IMR-90 (cell line): Measurements from ENCODE around the gene GRIPAP1. TPM values are rescaled to one million over a fixed set of nuclear protein-coding genes. Genes with fewer than 3 reads are reported as not detected.

ENCODE experiments used
- ATAC-seq: fragments of 200-7000 bp; cut with Tn5 transposase; 2 replicates; pipeline ENCODE4 v1.9.1; 2020; ENCODE audit warnings: low read depth, mild to moderate bottlenecking, moderate library complexity
- BruUV-seq: library from RNA; stranded (reverse); fragments of 400-500 nt; replicated peaks from 2 replicates; lab custom pipeline; 2021; lab: Mats Ljungman, UMichigan
- CTCF ChIA-PET: fragments of 300-600 bp; formaldehyde crosslinking; extraction: SDS; loops from one replicate; lab custom pipeline; 2021; ENCODE audit warnings: antibody characterized with exemption; lab: Yijun Ruan, JAX
- POLR2A ChIA-PET: fragments of 300-600 bp; sonication (Branson Sonifier 250); formaldehyde crosslinking; loops from one replicate; lab custom pipeline; 2022; ENCODE audit warnings: antibody characterized with exemption; ENCODE audit not compliant: unreplicated experiment; lab: Charles Lee
- DNase-seq: peaks from one replicate; pipeline ENCODE4 v3.0.0; 2013
- H2AFZ ChIP-seq: replicated peaks from 2 replicates; pipeline ENCODE3; 2013; ENCODE audit warnings: low read length, mild to moderate bottlenecking; ENCODE audit not compliant: poor library complexity
- H2AK5ac ChIP-seq: 2 replicates; pipeline ENCODE4 v1.6.1; 2013; ENCODE audit warnings: low read depth, low read length, inconsistent platforms
- H2AK9ac ChIP-seq: replicated peaks from 2 replicates; pipeline ENCODE3; 2013; ENCODE audit warnings: mild to moderate bottlenecking, low read depth, low read length, moderate library complexity; ENCODE audit not compliant: poor library complexity
- H2BK120ac ChIP-seq: 2 replicates; pipeline ENCODE4 v1.6.1; 2013; ENCODE audit warnings: low read depth, low read length, inconsistent platforms
- H2BK15ac ChIP-seq: 3 replicates; pipeline ENCODE4 v1.6.1; 2013; ENCODE audit warnings: low read depth, low read length, inconsistent platforms
- H2BK20ac ChIP-seq: 2 replicates; pipeline ENCODE4 v1.6.1; 2013; ENCODE audit warnings: low read depth, mild to moderate bottlenecking, inconsistent platforms, low read length, moderate library complexity
- H2BK5ac ChIP-seq: 2 replicates; pipeline ENCODE4 v1.6.1; 2013; ENCODE audit warnings: mild to moderate bottlenecking, low read depth, low read length, inconsistent platforms; ENCODE audit not compliant: poor library complexity, severe bottlenecking
- H3K14ac ChIP-seq: replicated peaks from 2 replicates; pipeline ENCODE4 v1.6.1; 2013; ENCODE audit warnings: low read depth, low read length, inconsistent platforms
- H3K18ac ChIP-seq: 2 replicates; pipeline ENCODE4 v1.6.1; 2013; ENCODE audit warnings: low read depth, low read length, control low read depth
- H3K23ac ChIP-seq: 2 replicates; pipeline ENCODE4 v1.6.1; 2013; ENCODE audit warnings: low read depth, low read length, inconsistent platforms
- H3K27ac ChIP-seq: 2 replicates; pipeline ENCODE4 v1.5.1; 2013; ENCODE audit warnings: mild to moderate bottlenecking, control low read depth, low read length; ENCODE audit not compliant: insufficient read depth
- H3K27me3 ChIP-seq: 2 replicates; pipeline ENCODE4 v1.6.1; 2013; ENCODE audit warnings: low read length; ENCODE audit not compliant: control insufficient read depth, insufficient read depth
- H3K36me3 ChIP-seq: 2 replicates; pipeline ENCODE4 v1.6.1; 2013; ENCODE audit warnings: low read length, mixed read lengths; ENCODE audit not compliant: control insufficient read depth, insufficient read depth
- H3K4ac ChIP-seq: 2 replicates; pipeline ENCODE4 v1.6.1; 2013; ENCODE audit warnings: low read depth, low read length, inconsistent platforms
- H3K4me1 ChIP-seq: 2 replicates; pipeline ENCODE4 v1.6.1; 2013; ENCODE audit warnings: low read length, mixed read lengths; ENCODE audit not compliant: control insufficient read depth, insufficient read depth
- H3K4me2 ChIP-seq: 2 replicates; pipeline ENCODE4 v1.6.1; 2013; ENCODE audit warnings: low read depth, mild to moderate bottlenecking, control low read depth, low read length, moderate library complexity
- H3K4me3 ChIP-seq: 2 replicates; pipeline ENCODE4 v1.5.1; 2013; ENCODE audit warnings: low read depth, mild to moderate bottlenecking, control low read depth, low read length, moderate library complexity; ENCODE audit not compliant: insufficient read depth
- H3K56ac ChIP-seq: 2 replicates; pipeline ENCODE4 v1.6.1; 2013; ENCODE audit warnings: low read length, inconsistent platforms; ENCODE audit not compliant: insufficient read depth; ENCODE audit errors: extremely low read depth
- H3K79me1 ChIP-seq, 2 experiments: 2 replicates each; pipeline ENCODE4 v1.6.1; 2013; ENCODE audit warnings: low read length in 2 of 2, inconsistent platforms in 1 of 2, low read depth in 1 of 2
- H3K9ac ChIP-seq: 2 replicates; pipeline ENCODE4 v1.6.1; 2013; ENCODE audit warnings: low read depth, low read length, control low read depth
- H3K9me1 ChIP-seq: 2 replicates; pipeline ENCODE4 v1.6.1; 2013; ENCODE audit warnings: low read length, inconsistent platforms; ENCODE audit not compliant: insufficient read depth
- H3K9me3 ChIP-seq: 2 replicates; pipeline ENCODE4 v1.6.1; 2013; ENCODE audit warnings: low read length; ENCODE audit not compliant: control insufficient read depth, insufficient read depth
- H4K20me1 ChIP-seq: 2 replicates; pipeline ENCODE4 v1.6.1; 2013; ENCODE audit warnings: low read length, inconsistent platforms; ENCODE audit not compliant: insufficient read depth
- H4K5ac ChIP-seq: 2 replicates; pipeline ENCODE4 v1.6.1; 2013; ENCODE audit warnings: mild to moderate bottlenecking, low read depth, low read length, control low read depth
- H4K8ac ChIP-seq, 2 experiments: 2 replicates each; pipeline ENCODE4 v1.6.1; 2013; ENCODE audit warnings: low read depth in 2 of 2, low read length in 2 of 2, control low read depth in 1 of 2, inconsistent platforms in 1 of 2
- H4K91ac ChIP-seq: 2 replicates; pipeline ENCODE4 v1.6.1; 2013; ENCODE audit warnings: low read depth, low read length, inconsistent platforms; ENCODE audit not compliant: insufficient read depth
- BHLHE40 ChIP-seq: fragments of 150-350 bp; IDR thresholded peaks from 2 replicates; pipeline ENCODE4 v1.6.1; 2016; ENCODE audit warnings: mild to moderate bottlenecking, low read depth, low read length
- CHD1 ChIP-seq: IDR thresholded peaks from 2 replicates; pipeline ENCODE4 v1.6.1; 2012; ENCODE audit warnings: low read depth, low read length, improper control_type of control experiment
- CTCF ChIP-seq: conservative IDR thresholded peaks from 2 replicates; pipeline ENCODE4 v1.5.1; 2012; ENCODE audit warnings: mild to moderate bottlenecking, low read depth, low read length, improper control_type of control experiment
- FOS ChIP-seq: fragments of 150-350 bp; IDR thresholded peaks from 2 replicates; pipeline ENCODE4 v1.6.1; 2016; ENCODE audit warnings: low read depth, low read length
- MAFK ChIP-seq: IDR thresholded peaks from 2 replicates; pipeline ENCODE4 v1.6.1; 2012; ENCODE audit warnings: low read depth, low read length, improper control_type of control experiment
- MAZ ChIP-seq: IDR thresholded peaks from 2 replicates; pipeline ENCODE4 v1.6.1; 2012; ENCODE audit warnings: low read depth, mild to moderate bottlenecking, low read length, improper control_type of control experiment, moderate library complexity, borderline replicate concordance
- MXI1 ChIP-seq: IDR thresholded peaks from 2 replicates; pipeline ENCODE4 v1.6.1; 2012; ENCODE audit warnings: low read depth, mild to moderate bottlenecking, low read length, moderate library complexity, borderline replicate concordance
- NFE2L2 ChIP-seq: fragments of 150-350 bp; IDR thresholded peaks from 2 replicates; pipeline ENCODE4 v1.6.1; 2016; ENCODE audit warnings: low read depth, mild to moderate bottlenecking, low read length
- POLR2A ChIP-seq: IDR thresholded peaks from 2 replicates; pipeline ENCODE4 v1.6.1; 2012; ENCODE audit warnings: mild to moderate bottlenecking, low read depth, low read length
- RCOR1 ChIP-seq: IDR thresholded peaks from 2 replicates; pipeline ENCODE4 v1.6.1; 2012; ENCODE audit warnings: mild to moderate bottlenecking, low read length, improper control_type of control experiment; ENCODE audit not compliant: insufficient replicate concordance
- RFX5 ChIP-seq: IDR thresholded peaks from 2 replicates; pipeline ENCODE4 v1.8.0; 2012; ENCODE audit warnings: low read depth, mild to moderate bottlenecking, low read length, moderate library complexity
- SMC3 ChIP-seq: fragments of 150-350 bp; IDR thresholded peaks from 2 replicates; pipeline ENCODE4 v1.6.1; 2016; ENCODE audit warnings: low read depth, mild to moderate bottlenecking, antibody characterized with exemption, low read length, moderate library complexity
- WGBS, 2 experiments: methylation state at CpG; one replicate each; pipeline versions ENCODE4 v1.1.5 to v1.1.7; 2013; ENCODE audit warnings: missing lambda C conversion rate in 2 of 2; ENCODE audit not compliant: insufficient read length in 1 of 2; ENCODE audit errors: extremely low coverage in 2 of 2; 5-methylcytosine and 5-hydroxymethylcytosine counted together
- dilution Hi-C: fragments of 300-500 bp; cut with HindIII; formaldehyde crosslinking; loops from one replicate; pipeline ENCODE4 v1.14.3; 2018; ENCODE audit warnings: low sequenced_read_pairs; ENCODE audit not compliant: unreplicated experiment
- in situ Hi-C: fragments of 300-500 bp; cut with MboI; formaldehyde crosslinking; loops from 3 replicates; pipeline ENCODE4 v1.14.3; 2019; ENCODE audit warnings: low sequenced_read_pairs, inconsistent platforms, mixed read lengths
- intact Hi-C: fragments of 100-400 bp; cut with micrococcal nuclease; formaldehyde crosslinking; loops from 2 replicates; pipeline ENCODE4 v1.10.0; 2022
- polyA plus RNA-seq, 3 experiments: library from polyadenylated mRNA; depleted of rRNA; stranded (reverse); fragments of >200 nt; gene quantifications; 2 replicates each; pipeline ENCODE4 v1.2.3, GENCODE V29; 2012; ENCODE audit warnings: low replicate concordance in 1 of 3
- total RNA-seq: library from RNA; depleted of rRNA; stranded (reverse); fragments of >200 nt; gene quantifications from 2 replicates; pipeline ENCODE4 v1.2.3, GENCODE V29; 2012

The GRIPAP1 gene
- total and polyA plus RNA-seq, 2 of the 4 experiments (the other 2 are of a cell fraction): 17.9 to 25.0 TPM

GRCh38 chrX:49029876-49030275 is 27.8 kb upstream of the GRIPAP1 start:
- H3K4ac ChIP-seq: no peak overlapping the region
- H4K91ac ChIP-seq: no peak overlapping the region
- in situ Hi-C loops: no loop called here
- no peak overlapping the region for H2BK5ac ChIP-seq
- H3K27me3 ChIP-seq: no peaks in the 10 kb centered on the region
- dilution Hi-C loops: no loop called here
- ChIA-PET CTCF (no interaction called here), POLR2A (no interaction called here)
- no peak for ATAC-seq
- no peak overlapping the region for H3K23ac ChIP-seq
- no peak overlapping the region for H3K18ac ChIP-seq
- H3K27ac ChIP-seq: no peak overlapping the region
- H3K36me3 ChIP-seq: peaks cover 50% of the 10 kb centered on the region
- intact Hi-C loops: no loop called here
- H3K56ac ChIP-seq: no peak overlapping the region
- H3K14ac ChIP-seq: no peak overlapping the region
- H3K9ac ChIP-seq: no peak overlapping the region
- no peak overlapping the region for H2AFZ ChIP-seq
- H4K5ac ChIP-seq: no peak overlapping the region
- TF ChIP-seq POLR2A: no peak
- TF ChIP-seq MAZ: no peak
- TF ChIP-seq CHD1: no peak
- no peak for TF ChIP-seq MAFK
- TF ChIP-seq BHLHE40: no peak
- TF ChIP-seq NFE2L2: no peak
- TF ChIP-seq RFX5: no peak
- TF ChIP-seq MXI1: no peak
- no peak for TF ChIP-seq RCOR1
- TF ChIP-seq SMC3: no peak
- no peak for TF ChIP-seq FOS
- TF ChIP-seq CTCF: no peak
- no peak overlapping the region for H2AK5ac ChIP-seq
- peaks cover 1% of the 10 kb centered on the region; the same call in 1 of the 2 replicates for H3K4me1 ChIP-seq
- no peak overlapping the region for H3K4me2 ChIP-seq
- no peaks in the 10 kb centered on the region for H3K9me3 ChIP-seq
- no peak for DNase-seq
- H2BK15ac ChIP-seq: no peak overlapping the region
- H4K20me1 ChIP-seq: peaks cover 4% of the 10 kb centered on the region; the same call in 1 of the 2 replicates
- H2BK120ac ChIP-seq: no peak overlapping the region
- H3K79me1 ChIP-seq: peaks cover 5 to 11% of the 10 kb centered on the region in 2 experiments
- no peak overlapping the region for H2AK9ac ChIP-seq
- no peak overlapping the region for H4K8ac ChIP-seq
- no CpG with 5 or more reads among the region's 6 CpGs for WGBS, 2 experiments
- no peaks in the 10 kb centered on the region for H3K9me1 ChIP-seq
- H2BK20ac ChIP-seq: no peak overlapping the region
- no TSS peak for BruUV-seq
- H3K4me3 ChIP-seq: no peak overlapping the region
